Islet precursor cell (in vitro differentiated cells): ENCODE results near the gene YAP1.

Experiments
- DNase-seq: peaks from one replicate; pipeline ENCODE4 v3.0.0-alpha.2; 2018

Gene YAP1

GRCh38 chr11:102109896-102110760 is at the start of gene YAP1:
TSS of gene YAP1 (plus strand) at chr11:102110447. CDS start at chr11:102110849, 402 bp downstream.
- DNase-seq = peak; percentile 96

DNA sequence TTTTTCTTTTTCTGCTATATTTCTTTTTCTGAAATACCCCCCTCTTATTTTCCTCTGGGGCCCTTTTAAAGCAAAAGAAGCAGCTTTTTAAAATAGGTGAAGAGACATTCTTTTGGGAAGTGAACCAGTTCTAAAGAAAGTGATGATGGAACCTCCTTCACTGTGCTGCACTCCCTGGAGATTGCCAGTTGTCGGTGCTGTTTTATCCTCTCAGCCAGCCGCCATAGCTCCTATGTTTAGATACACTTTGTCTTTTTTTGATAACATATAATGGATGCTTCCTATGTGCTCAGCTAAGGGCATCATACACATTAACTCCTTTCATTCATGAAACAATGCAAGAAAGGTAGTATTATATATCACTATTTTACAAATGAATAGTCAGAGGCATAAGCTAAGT is 49.0 kb upstream of the YAP1 start:
- DNase-seq = no peak

DNA sequence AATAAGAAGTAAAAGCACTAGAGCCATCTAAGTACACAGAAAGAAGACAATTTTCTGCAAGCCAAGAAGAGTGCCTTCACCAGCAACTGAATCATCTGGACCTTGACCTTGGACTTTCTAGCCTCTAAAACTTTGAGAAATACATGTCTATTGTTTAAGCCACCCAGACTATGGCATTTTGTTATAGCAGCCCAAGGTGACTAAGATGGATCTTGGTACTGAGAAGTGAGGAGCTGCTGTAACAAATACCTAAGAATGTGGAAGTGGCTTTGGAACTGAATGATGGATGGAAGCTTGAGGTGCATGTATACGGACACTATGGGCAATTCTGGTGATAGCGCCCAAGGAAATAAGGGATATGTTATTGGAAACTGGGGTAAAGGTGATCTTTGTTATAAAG is 48.1 kb upstream of the YAP1 start:
- no peak for DNase-seq

GRCh38 chr11:102064316-102064715 is 45.9 kb upstream of the YAP1 start:
- DNase-seq = no peak

GRCh38 chr11:102070766-102071165 is 39.5 kb upstream of the YAP1 start:
- DNase-seq = no peak

- no peak for DNase-seq
These were observed 38.5 kb upstream of the YAP1 start for GRCh38 chr11:102071497-102072472.

- no peak for DNase-seq
These were observed 37.0 kb upstream of the YAP1 start for GRCh38 chr11:102073253-102073652.

GRCh38 chr11:102079625-102080024 is 30.6 kb upstream of the YAP1 start:
- no peak for DNase-seq

- DNase-seq = no peak
These were observed 28.9 kb upstream of the YAP1 start for GRCh38 chr11:102081313-102081712.

- no peak for DNase-seq
These were observed 24.2 kb upstream of the YAP1 start for GRCh38 chr11:102085864-102086551.

DNA sequence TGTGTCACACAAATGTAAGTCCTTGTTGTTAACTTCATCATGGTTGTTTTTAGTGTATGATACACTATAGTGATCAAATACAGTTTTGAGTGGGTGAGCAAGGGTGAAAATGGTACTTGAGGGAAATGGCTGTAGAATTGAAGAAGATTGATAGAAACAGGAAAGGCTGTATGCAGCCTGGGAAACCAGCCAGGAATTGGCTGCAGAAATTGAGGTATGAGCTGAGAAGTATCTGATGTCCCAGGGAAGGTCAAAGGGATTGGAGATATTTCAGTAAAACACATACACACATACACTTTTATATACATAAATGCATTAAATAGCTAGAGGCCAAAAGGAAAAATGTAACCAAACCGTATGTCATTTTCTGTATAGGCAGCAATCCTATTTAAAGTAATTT is 13.1 kb upstream of the YAP1 start:
- no peak for DNase-seq

- no peak for DNase-seq
These were observed 10.5 kb upstream of the YAP1 start for GRCh38 chr11:102099755-102100154.

DNA sequence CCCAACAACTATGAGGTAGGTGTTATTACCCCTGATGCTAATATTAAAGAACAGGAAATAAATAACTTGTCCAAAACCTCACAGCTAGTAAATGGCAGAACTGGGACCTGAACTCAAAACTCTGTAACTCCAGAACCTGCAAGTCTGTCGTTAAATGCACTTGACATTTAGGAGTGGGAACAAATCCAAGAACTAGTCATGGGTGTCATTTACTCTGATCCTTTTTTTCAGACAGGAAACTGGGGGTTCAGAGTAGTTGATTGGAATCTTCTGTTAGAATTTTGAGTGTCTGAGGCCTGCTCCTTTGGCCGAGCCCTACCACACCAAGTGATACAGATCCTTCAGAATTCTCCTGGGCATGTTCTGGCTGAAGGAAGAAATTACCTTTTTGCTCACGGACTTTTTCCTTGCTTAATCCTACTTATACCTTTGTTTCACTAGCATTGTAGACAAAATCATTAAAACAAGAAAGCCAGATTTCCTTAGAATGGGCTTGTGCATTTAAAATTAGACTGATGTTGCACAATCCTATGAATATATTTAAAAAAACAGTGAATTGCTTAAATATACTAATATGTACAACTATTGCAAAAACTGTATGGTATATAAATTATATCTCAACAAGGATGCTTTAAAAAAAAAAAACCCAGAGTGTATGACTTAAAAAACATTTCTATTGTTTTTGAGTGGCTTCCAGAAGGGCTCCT is 1.4 kb upstream of the YAP1 start:
- no peak for DNase-seq

DNA sequence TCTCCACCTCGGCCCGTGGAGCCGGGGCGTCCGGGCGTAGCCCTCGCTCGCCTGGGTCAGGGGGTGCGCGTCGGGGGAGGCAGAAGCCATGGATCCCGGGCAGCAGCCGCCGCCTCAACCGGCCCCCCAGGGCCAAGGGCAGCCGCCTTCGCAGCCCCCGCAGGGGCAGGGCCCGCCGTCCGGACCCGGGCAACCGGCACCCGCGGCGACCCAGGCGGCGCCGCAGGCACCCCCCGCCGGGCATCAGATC is 439 bp downstream of the YAP1 start:
- DNase-seq = no peak

DNA sequence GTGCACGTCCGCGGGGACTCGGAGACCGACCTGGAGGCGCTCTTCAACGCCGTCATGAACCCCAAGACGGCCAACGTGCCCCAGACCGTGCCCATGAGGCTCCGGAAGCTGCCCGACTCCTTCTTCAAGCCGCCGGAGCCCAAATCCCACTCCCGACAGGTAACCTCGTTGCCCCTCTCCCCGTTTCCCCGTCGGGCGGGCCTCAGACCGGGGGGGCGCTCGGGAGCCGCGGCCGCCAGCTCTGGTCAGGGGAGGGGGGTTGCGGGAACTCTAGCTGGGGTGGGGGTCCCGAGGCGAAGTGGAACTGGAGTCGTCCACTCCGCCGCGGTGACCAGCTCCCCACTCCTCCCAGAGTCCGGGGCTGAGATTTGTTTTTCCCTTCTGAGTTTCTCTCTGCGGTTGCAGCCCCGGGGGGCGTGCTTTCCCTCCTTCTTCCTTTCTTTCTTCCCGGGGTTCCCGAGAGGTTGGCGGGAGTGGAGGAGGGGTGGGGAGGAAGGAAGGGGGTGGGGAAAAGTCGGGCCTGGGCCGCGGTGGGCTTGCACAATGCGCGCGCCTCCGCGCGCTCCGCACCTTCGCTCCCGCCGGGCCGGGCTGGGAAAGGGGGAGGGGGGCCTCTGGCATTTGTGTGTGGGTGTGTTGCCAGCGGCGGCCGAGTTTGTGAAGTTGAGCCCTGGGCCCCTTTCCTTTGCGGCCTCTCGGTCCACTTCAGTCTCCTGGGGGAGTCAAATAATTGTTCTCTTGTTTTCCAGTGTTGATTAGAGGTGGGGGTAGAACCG is 952 bp downstream of the YAP1 start:
- peak; percentile 98 for DNase-seq

DNA sequence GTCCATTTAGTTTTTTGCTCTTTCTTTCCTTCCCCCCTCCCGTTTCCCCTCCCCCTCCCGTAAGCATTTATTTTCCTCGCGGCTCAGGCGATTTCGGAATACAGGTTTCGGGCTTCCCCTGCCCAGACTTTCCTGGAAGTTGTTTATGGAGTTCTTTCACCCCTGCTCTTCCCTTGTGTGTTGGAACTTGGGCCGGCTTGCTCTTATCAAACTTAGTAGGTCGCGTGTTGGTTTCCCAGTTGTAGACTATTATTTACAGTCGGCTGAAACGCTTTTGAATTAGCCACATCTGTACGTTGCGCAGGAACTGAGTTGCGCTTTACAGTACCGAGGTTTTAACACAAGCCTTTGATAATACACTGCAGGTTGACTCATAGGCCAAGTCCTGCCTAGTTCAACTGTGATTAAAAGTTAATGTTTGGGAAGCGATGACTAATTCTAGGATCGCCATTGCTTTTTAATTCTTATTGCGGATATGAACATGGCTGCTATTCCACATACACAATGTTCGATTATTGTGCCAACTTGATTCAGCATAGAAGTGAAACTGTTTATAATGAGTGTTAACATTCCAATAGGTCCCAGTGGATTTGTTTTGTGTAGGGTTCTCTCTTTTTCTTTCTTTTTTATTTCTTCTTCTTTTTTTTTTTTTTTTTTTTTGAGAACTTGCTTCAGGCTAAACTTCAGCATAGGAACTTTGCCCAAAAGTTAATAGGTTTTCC is 1.7 kb downstream of the YAP1 start:
- DNase-seq = no peak

DNA sequence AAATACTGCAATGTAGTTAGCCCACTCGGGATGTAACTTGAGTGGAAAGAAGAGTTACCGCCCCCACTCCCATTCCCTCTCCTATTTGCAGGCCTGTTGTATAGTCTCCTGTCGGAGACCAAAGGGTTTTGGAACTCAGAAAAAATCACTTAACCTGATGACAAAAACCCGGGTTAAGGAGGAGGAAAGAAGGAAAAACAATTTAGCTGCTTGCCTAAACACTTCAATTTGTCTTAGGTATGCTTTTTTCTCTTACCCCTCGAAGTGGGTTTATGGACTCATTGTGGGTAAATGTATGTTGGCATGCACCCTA is 2.2 kb downstream of the YAP1 start:
- no peak for DNase-seq

- DNase-seq = peak; percentile 62
These were observed 3.8 kb downstream of the YAP1 start for GRCh38 chr11:102114032-102114431.

DNA sequence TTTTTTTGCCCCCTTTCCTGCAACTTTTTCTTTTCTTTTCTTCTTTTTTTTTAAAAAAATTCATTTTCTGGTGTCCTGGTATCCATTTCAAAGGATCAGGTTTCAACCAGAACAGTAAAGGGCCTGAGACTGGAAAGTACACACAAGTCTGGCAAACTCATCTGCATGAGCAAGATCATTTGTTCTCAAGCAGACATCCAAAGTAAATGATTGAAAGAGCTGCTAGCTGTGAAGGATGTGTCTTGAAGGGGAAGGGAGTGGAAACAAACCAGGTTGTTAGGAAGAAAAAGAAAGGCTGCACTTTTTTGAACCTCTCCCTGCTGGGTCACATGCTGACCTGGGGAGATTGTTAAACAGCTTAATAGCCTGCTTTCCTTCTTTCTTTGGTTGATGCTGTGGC is 5.3 kb downstream of the YAP1 start:
- DNase-seq = peak; percentile 68

DNA sequence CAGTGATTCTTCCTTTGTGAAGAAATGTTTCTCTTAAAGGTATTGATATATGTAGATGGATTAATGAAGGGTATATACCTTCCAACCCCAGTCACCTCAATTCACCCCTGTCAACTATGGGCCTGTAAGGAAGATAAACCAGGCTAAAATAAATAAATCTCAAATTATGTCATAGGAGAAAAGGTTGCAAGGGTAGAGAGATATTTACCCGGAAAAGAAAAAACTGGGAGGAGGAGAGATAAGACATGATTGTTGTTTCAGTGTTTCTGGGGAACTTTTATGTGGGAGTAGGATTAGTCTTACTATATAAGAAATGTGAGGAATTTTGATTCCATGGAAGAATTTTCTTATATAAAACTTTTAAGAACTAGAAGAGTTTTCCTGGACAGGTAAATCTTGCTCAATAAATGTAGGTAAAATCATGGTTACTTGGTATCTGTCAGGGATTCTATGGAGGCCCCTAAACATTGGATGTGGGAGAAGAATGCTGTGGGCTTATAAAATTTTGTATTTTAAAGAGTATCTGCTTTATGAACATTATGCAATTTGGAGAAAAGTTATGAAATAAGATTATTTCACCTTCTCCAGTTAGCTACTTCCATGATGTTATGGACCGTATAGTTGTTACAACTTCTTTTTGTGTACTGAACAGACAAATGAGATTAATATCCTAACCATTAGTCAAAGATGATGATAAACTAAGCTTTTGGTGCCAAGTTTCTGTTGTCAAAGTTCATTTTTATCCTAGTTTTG is 6.4 kb downstream of the YAP1 start:
- DNase-seq = no peak
